Loucy (cell line): Measurements from ENCODE around the gene POFUT2.
A peak's percentile ranks its signal among the peaks of the same experiment; 100 is the strongest.

Source experiments
- H2AFZ ChIP-seq: fragments of 200-600 bp; sonication (generic); 2 replicates; pipeline ENCODE4 v1.6.0; 2016; ENCODE audit warnings: antibody characterized with exemption, mild to moderate bottlenecking, low read length, moderate library complexity
- H3F3A ChIP-seq: fragments of 200-600 bp; 2 replicates; pipeline ENCODE4 v1.6.0; 2016; ENCODE audit warnings: antibody characterized with exemption, low read depth, mild to moderate bottlenecking
- H3K27me3 ChIP-seq: fragments of 200-600 bp; sonication (generic); 2 replicates; pipeline ENCODE4 v1.6.1; 2014; ENCODE audit warnings: low read length, mild to moderate bottlenecking; ENCODE audit not compliant: insufficient read depth, poor library complexity, severe bottlenecking
- H3K36me3 ChIP-seq: fragments of 200-600 bp; sonication (generic); 2 replicates; pipeline ENCODE4 v1.6.1; 2016; ENCODE audit warnings: low read length; ENCODE audit not compliant: insufficient read depth
- H3K4me1 ChIP-seq: fragments of 200-600 bp; sonication (generic); 2 replicates; pipeline ENCODE4 v1.5.1; 2014; ENCODE audit warnings: low read length, mild to moderate bottlenecking; ENCODE audit not compliant: insufficient read depth, poor library complexity, severe bottlenecking
- H3K4me2 ChIP-seq: fragments of 200-600 bp; sonication (generic); 2 replicates; pipeline ENCODE4 v1.6.0; 2014; ENCODE audit warnings: antibody characterized with exemption, low read length, low read depth, mild to moderate bottlenecking; ENCODE audit not compliant: poor library complexity, severe bottlenecking
- H3K4me3 ChIP-seq: fragments of 200-600 bp; sonication (generic); 2 replicates; pipeline ENCODE4 v1.5.1; 2014; ENCODE audit warnings: low read length, mild to moderate bottlenecking, mixed read lengths; ENCODE audit not compliant: poor library complexity, severe bottlenecking
- H3K79me2 ChIP-seq: fragments of 200-600 bp; sonication (generic); 2 replicates; pipeline ENCODE4 v1.6.1; 2014; ENCODE audit warnings: low read length; ENCODE audit not compliant: insufficient read depth
- H3K9ac ChIP-seq: fragments of 200-600 bp; sonication (generic); 2 replicates; pipeline ENCODE4 v1.6.0; 2014; ENCODE audit warnings: mild to moderate bottlenecking, low read depth, low read length, moderate library complexity; ENCODE audit not compliant: poor library complexity, severe bottlenecking
- H3K9me2 ChIP-seq: fragments of 200-600 bp; sonication (generic); replicated peaks from 2 replicates; pipeline ENCODE4 v1.6.1; 2016; ENCODE audit warnings: low read depth, low read length, mixed read lengths
- H3K9me3 ChIP-seq: fragments of 200-600 bp; sonication (generic); 2 replicates; pipeline ENCODE4 v1.6.1; 2014; ENCODE audit warnings: mild to moderate bottlenecking, antibody characterized with exemption, low read length, low read depth; ENCODE audit not compliant: insufficient read depth
- H4K20me1 ChIP-seq: fragments of 200-600 bp; sonication (generic); 2 replicates; pipeline ENCODE4 v1.6.0; 2014; ENCODE audit warnings: antibody characterized with exemption, low read length, mild to moderate bottlenecking; ENCODE audit not compliant: insufficient read depth, poor library complexity, severe bottlenecking
- EZH2phosphoT487 ChIP-seq: fragments of 200-600 bp; IDR thresholded peaks from 2 replicates; pipeline ENCODE4 v1.6.1; 2018; ENCODE audit warnings: antibody characterized with exemption, mild to moderate bottlenecking, moderate library complexity, borderline replicate concordance
- TF ChIP-seq, protein P1 (sequence below): fragments of 200-600 bp; sonication (generic); conservative IDR thresholded peaks from 2 replicates; pipeline ENCODE4 v1.5.1; 2014; ENCODE audit warnings: mild to moderate bottlenecking, antibody characterized with exemption, low read length

POFUT2 gene

DNA sequence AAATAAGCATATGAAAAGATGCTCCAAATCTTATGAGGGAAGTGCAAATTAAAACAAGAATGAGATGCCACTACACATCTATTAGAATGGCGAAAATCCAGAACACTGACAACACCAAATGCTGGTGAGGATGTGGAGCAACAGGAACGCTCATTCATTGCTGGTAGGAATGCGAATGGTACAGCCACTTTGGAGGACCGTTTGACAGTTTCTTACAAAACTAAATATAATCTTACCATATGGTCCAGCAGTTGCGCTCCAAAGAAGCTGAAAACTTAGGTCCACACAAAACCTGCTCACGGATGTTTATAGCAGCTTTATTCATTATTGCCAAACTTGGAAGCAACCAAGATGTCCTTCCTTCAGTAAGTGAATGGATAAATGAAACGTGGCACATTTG, 50.3 kb downstream of the POFUT2 start:
- no peaks in the 10 kb centered on the region for H3F3A ChIP-seq
- H3K4me1 ChIP-seq: peaks cover 5% of the 10 kb centered on the region
- H4K20me1 ChIP-seq: no peaks in the 10 kb centered on the region
- no peak overlapping the region for H3K4me2 ChIP-seq
- no peak overlapping the region for H3K9ac ChIP-seq
- H3K27me3 ChIP-seq: no peaks in the 10 kb centered on the region
- H2AFZ ChIP-seq: no peak overlapping the region
- TF ChIP-seq EZH2phosphoT487: no peak
- TF ChIP-seq, protein P1, sequence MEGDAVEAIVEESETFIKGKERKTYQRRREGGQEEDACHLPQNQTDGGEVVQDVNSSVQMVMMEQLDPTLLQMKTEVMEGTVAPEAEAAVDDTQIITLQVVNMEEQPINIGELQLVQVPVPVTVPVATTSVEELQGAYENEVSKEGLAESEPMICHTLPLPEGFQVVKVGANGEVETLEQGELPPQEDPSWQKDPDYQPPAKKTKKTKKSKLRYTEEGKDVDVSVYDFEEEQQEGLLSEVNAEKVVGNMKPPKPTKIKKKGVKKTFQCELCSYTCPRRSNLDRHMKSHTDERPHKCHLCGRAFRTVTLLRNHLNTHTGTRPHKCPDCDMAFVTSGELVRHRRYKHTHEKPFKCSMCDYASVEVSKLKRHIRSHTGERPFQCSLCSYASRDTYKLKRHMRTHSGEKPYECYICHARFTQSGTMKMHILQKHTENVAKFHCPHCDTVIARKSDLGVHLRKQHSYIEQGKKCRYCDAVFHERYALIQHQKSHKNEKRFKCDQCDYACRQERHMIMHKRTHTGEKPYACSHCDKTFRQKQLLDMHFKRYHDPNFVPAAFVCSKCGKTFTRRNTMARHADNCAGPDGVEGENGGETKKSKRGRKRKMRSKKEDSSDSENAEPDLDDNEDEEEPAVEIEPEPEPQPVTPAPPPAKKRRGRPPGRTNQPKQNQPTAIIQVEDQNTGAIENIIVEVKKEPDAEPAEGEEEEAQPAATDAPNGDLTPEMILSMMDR: no peak
- no peaks in the 10 kb centered on the region for H3K9me2 ChIP-seq
- H3K36me3 ChIP-seq: no peaks in the 10 kb centered on the region
- no peak overlapping the region for H3K4me3 ChIP-seq
- no peaks in the 10 kb centered on the region for H3K79me2 ChIP-seq
- no peaks in the 10 kb centered on the region for H3K9me3 ChIP-seq

DNA sequence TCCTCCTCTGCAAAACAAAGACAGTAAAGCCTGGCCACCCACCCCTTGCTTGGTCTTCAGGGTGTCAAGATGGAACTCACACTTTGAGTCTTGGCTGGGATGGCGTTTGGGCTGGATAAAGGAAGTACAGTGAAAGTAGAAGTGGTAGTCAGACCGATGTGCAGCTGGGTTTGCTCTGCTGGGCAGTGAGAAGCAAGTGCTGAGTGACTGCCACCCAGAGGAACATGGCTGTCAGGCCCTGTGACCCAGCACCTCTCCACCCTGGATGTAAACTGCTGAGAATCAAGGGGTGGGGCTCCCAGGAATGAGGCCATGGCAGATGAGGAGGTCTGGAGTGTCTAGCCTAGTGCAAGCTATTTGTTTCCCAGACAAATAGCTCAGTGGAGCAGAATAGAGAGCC, 51.2 kb downstream of the POFUT2 start:
- H2AFZ ChIP-seq: peak overlapping the region; percentile 52; the same call in 1 of the 2 replicates
- TF ChIP-seq EZH2phosphoT487: no peak
- TF ChIP-seq, protein P1: peak; percentile 39
- no peak overlapping the region for H3K4me3 ChIP-seq
- H3K79me2 ChIP-seq: no peaks in the 10 kb centered on the region
- no peaks in the 10 kb centered on the region for H4K20me1 ChIP-seq
- H3K4me2 ChIP-seq: no peak overlapping the region
- H3K9me3 ChIP-seq: no peaks in the 10 kb centered on the region
- H3K36me3 ChIP-seq: no peaks in the 10 kb centered on the region
- H3K9ac ChIP-seq: no peak overlapping the region
- H3K4me1 ChIP-seq: no peaks in the 10 kb centered on the region
- H3F3A ChIP-seq: no peaks in the 10 kb centered on the region
- H3K9me2 ChIP-seq: no peaks in the 10 kb centered on the region
- H3K27me3 ChIP-seq: no peaks in the 10 kb centered on the region

DNA sequence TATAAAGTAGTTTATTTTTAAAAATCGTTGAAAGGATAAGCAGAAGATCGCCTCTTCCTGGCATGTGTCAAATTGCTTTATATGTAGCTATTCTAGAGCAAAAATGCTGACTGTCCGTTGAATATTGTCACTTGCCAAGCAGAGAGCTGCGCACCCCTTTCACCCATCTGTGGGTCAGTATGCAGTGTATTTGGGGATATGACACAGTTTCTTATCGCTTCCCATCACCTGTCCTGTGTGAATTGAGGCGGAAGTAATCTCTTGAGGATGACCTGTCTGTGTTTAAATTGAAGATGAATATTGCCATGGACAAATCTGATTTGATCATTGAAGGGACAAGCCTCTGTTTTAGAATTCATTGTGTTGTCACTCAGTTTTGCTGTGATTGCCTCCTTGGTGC, 52.2 kb downstream of the POFUT2 start:
- H2AFZ ChIP-seq: no peak overlapping the region
- H3K27me3 ChIP-seq: no peaks in the 10 kb centered on the region
- TF ChIP-seq EZH2phosphoT487: no peak
- TF ChIP-seq, protein P1: no peak

More for the DNA sequence above, 52.2 kb downstream of the POFUT2 start:
- H3K36me3 ChIP-seq: no peaks in the 10 kb centered on the region
- H3K79me2 ChIP-seq: no peaks in the 10 kb centered on the region
- no peak overlapping the region for H3K4me3 ChIP-seq
- H4K20me1 ChIP-seq: no peaks in the 10 kb centered on the region
- H3K4me1 ChIP-seq: no peaks in the 10 kb centered on the region
- H3K9me3 ChIP-seq: no peaks in the 10 kb centered on the region
- H3K9ac ChIP-seq: no peak overlapping the region
- no peak overlapping the region for H3K4me2 ChIP-seq
- H3F3A ChIP-seq: no peaks in the 10 kb centered on the region
- no peaks in the 10 kb centered on the region for H3K9me2 ChIP-seq
